GM18519 (cell line): ENCODE results near the gene FBN1.

ENCODE experiments used
- ATAC-seq: cut with Tn5 transposase; IDR thresholded peaks from one replicate; pipeline ENCODE4 v1.9.1; 2021; ENCODE audit warnings: mild to moderate bottlenecking, moderate library complexity; ENCODE audit not compliant: unreplicated experiment, low FRiP score

The FBN1 gene

DNA sequence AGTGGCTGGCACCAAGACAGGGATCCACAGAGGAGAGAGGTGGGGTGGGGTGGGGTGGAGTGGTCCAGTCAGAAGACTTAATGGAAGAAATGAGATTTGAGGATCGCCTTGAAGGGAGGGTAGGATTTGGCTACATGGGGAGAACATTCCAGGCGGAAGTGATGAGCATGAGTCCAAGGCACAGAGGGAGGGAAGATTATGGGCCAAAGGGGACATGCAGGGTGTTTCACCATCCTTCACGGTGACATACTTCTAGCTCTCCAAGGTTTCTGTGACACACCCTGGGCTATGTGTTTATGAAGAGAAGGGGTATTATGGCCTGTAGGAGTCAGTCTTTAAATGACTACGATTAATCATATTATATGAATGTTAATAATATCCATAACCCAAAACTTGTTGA is 7.7 kb upstream of the FBN1 start:
- no peak for ATAC-seq

GRCh38 chr15:48652510-48653076 is 7.1 kb upstream of the FBN1 start:
- no peak for ATAC-seq

DNA sequence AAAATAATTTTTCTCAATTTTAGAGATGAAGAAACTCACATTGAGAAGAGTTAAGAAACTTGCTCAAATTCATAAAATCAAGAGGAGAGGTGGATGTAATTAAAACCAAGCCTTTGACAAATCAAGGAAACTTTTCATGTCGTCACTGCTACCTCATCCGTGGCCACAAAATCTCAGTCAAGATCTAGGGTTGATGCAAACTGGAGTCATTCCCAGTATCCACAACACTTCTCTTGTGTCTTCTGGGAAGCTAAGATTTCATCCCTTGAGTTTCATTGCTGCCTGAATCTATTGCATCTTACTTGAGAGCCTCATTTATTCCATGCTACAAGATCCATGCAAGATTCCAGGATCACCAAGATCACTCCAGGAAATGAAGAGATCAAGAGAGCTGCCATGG is 5.4 kb upstream of the FBN1 start:
- ATAC-seq, result no peak

DNA sequence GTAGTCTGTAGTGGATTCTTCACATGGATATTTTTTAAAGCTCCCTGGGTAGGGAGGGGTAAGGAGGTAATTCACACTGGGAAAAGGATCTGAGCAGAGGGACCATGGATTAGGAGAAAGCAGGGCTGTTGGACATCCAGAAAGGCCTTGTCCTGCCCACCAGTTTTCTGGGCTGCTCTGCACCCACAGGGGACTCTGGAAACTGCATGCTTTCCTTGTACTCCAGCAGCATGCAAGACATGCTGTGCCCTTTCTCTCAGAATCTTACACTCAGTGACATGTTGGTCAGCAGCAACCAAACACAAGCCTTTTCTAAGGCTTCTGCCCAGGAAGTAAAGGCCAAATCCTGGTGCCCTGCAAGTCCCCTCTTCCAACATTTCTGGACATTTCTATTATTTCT is 2.5 kb upstream of the FBN1 start:
- no peak for ATAC-seq

DNA sequence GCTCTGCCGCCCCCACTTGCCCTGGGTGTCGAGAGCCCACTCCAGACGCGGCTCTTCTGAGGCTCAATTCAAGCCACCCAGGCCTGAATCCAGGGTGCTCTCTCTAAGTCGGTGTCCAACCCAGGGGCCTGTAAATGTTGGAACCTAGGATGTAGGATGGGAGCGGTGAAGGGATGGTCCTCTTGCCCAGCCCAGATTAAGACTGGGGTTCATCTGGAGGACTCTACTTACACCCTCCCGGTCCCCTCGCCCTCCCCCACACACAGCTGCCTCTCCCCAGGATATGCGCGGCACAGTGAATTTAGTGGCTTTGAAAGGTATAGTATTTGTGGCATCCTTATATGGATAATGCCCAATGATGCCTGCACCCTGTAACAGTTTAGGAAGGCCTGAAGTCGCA is 822 bp upstream of the FBN1 start:
- no peak for ATAC-seq

DNA sequence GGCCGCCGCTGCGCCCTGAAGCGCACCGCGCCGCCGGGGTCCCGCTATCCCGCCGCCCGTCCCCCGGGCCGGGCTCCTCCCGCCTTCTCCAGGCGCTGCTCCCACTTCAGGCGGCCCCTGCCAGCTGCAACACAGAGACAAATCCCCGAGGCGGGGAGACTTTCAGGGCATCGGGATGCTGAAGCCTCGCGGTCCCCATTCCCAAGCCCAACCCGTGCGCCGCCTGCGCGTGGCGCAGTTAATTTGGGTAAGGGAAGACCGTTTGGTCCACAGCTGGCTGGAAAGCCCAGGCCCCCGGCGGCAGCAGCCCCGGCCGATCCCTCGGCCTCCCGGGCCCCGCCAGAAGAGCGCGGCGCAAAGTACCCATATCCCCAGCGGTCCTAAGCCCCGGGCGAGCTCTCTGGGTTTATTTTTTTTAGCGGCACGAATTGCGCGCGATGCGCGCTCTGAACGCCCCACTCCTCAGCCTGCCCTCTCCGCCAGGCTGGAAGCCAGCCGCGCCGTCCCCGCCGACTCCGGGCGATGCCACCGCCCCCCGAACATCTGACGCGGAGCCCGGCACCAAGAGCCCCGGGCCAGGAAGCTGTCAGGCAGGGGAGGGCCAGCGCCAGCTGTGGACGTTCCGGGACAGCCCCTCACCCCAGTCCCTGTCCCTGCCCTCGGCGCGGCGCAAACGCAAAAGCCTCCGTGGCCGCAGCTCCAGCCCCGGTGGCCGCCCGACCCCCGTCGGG is 517 bp downstream of the FBN1 start:
- ATAC-seq, result peak; percentile 21

DNA sequence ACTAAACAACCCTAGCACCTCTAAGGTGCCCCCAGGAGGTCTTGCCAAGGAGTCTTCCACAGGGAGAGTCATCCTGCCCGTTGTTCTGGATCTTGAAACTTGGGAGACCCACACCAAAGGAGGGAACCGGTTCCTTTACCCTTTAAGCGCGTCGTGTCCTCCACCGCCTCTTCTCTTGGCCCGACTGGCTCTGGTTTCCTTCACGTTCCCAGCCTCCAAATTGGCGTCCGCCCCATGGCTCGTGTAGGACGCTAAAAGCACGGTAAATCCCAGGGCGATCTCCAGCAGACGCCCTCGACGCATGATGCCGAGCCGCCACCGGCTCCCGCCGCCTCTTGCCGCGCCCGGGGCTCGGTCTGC is 1.1 kb downstream of the FBN1 start:
- ATAC-seq, result no peak

DNA sequence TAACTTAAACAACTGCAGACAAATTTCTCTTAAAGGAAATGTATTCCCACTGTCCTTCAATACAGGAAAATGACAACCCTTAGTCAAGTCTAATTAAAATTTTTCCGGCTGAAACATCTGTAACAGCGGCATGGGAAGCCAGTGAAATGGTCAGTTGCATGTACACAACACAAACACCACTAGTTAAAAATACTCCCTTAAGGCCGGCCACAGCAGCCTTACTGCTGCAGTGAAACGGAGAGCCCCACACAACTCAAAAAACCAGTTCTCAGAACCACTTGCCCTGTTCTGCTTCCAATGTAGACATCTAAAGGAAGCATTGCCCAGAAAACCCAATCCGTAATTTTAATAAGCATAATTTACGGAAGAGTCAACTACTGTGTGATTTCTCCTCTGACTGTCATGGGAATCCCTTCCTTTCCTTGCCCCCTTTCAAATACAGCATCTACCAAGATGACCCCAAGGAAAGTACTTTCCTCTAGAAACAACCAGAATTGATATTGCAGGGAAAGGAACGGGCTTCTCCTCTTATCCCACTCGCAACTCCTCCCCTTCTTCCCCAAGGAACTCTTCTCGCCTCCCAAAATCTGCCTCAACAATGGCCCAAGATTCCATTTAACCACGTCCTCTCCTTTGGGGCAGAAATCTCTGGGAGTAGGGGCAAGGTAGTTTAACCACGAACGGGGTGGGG is 1.6 kb downstream of the FBN1 start:
- ATAC-seq, result no peak

DNA sequence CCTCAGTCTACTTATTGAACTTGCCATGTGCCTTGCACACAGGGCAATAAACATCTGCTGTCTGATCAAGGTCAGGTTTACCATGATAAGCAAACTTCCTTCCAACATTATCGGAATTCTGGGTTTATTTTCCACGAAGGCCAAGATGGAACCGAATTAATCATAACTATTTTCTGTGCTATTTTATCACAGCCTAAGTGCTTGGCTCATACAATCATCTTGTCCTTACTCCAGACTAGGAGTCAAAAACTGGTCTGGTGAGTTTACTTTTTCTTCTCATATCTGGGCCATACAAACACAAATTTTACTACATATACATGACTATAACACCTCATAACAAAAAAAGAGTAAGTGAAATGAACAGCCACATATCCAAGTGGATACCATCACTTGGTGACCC is 2.3 kb downstream of the FBN1 start:
- ATAC-seq, result no peak

DNA sequence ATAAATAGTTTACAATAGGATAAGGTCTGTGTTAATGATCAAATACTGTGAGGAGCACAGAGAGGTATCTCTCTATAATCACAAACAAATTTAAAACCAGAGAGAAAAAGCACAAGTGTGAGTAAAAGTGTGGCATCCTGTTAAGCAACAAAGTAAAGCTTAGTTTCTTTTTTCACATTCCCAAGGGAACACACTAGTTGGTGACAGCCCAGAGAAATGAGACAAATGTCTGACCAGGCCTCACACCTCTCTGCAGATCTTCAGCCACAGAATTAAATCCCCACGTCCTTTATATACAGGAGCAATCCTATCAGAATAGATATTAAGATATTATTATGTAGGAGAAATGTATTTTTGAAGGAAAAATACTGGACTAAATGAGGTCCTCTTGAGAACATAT is 2.7 kb downstream of the FBN1 start:
- ATAC-seq, result no peak

- no peak for ATAC-seq
Measured at GRCh38 chr15:48641416-48641815, 4.1 kb downstream of the FBN1 start.

- ATAC-seq, result no peak
Measured at GRCh38 chr15:48638963-48639362, 6.5 kb downstream of the FBN1 start.

- ATAC-seq, result no peak
Measured at GRCh38 chr15:48637639-48638038, 7.9 kb downstream of the FBN1 start.

DNA sequence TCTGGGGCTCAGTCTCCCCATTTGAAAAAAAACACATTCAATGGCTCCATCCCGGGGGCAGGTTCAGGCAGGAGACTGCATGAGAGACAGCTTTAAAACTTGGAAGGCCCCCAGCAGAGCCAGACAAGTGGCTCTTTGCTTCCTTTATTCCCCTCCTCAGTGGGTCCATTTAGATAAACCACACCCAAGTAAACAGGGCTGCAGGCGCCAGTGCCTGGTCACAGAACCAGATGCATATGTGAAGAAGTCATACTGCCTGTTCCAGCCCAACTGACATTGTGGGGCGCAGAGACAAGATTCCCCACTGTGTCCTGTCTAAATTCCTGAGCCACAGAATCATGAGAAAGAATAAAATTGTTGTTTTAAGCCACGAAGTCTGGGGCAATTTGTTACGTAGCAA is 9.0 kb downstream of the FBN1 start:
- ATAC-seq, result no peak

- no peak for ATAC-seq
Measured at GRCh38 chr15:48634893-48635292, 10.6 kb downstream of the FBN1 start.

DNA sequence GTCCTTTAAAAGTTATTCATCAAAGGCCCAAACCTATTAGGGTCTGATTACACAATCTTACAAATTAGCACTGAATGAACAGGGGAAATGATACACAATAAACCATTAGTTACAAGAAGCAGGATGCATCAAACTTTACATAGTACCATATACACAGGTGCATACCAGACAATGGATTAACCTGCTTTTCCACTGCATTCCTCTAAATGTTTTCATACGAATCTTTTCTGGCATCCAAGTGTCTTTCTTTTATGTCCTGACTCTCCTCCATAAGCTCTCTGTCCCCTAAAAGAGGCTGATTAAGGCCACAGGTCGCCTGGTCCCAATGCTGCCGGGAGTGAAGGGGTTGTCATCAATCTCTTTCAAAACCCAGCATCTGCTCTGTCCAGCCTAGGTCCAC is 11.4 kb downstream of the FBN1 start:
- ATAC-seq, result no peak

DNA sequence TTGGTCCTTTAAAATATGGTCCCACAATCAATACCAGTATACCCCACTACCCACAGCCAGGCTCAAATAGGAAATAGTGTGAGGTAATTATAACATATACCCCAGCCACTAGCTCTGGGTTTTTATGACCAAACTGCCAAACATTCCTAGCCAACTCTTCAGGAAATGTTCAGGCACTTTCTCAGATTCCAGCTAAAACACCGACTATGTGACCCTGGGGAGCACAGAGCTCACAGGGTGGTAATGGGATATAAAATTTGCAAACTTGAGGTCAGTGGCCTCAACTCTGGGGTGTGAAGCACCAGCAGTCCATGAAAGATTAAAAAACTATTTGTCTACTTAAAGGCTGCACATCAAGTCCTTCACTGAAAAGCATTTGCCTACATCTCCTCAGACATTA is 12.9 kb downstream of the FBN1 start:
- no peak for ATAC-seq

DNA sequence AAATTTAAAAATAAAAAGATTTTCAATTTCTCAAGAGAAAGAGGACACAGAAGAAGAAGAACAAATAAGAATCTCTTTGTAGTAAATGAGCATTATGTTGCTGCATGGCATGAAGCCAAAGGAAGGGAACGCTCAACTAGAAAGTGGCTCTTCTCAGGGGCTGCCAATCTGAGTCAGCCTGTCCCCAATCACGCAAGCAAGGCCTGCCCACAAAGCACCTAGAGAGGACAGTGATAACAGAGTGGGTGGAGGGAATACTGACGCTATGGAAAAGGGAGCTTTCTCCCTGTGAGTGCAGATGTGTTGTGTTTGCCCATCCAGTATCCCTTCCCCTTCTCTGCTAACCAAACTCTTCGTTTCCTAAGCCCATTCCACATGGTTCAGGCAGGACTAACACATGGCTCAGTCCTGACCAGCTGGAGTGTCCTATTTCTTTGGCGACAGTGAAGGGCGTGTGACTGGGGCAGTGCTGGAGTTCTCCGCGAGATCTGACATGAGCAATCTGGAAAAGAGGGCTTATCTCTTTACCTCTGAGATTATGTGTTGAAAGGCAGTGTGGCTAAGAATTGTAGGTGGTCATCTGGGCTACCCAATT is 14.2 kb downstream of the FBN1 start:
- no peak for ATAC-seq

GRCh38 chr15:48630245-48630644 is 15.3 kb downstream of the FBN1 start:
- ATAC-seq, result no peak

GRCh38 chr15:48628832-48629231 is 16.7 kb downstream of the FBN1 start:
- no peak for ATAC-seq

GRCh38 chr15:48627260-48627940 is 18.1 kb downstream of the FBN1 start:
- no peak for ATAC-seq
